A673 (cell line): Measurements from ENCODE around the gene HOXA4. TPM values are rescaled to one million over a fixed set of nuclear protein-coding genes. Genes with fewer than 3 reads are reported as not detected.

Experiments
- BruUV-seq: library from RNA; stranded (reverse); fragments of 400-500 nt; replicated peaks from 2 replicates; lab custom pipeline; 2021; lab: Mats Ljungman, UMichigan
- CTCF ChIA-PET: fragments of 300-600 bp; sonication (Branson Sonifier 250); formaldehyde crosslinking; loops from one replicate; lab custom pipeline; 2022; ENCODE audit warnings: antibody characterized with exemption; lab: Charles Lee
- POLR2A ChIA-PET: fragments of 300-600 bp; sonication (Branson Sonifier 250); formaldehyde crosslinking; loops from one replicate; lab custom pipeline; 2022; ENCODE audit warnings: antibody characterized with exemption; ENCODE audit not compliant: low non-redundant PET; lab: Charles Lee
- DNase-seq: peaks from one replicate; pipeline ENCODE4 v3.0.0-alpha.2; 2015; ENCODE audit warnings: low spot score
- H3K27ac ChIP-seq: fragments of 200-600 bp; sonication (generic); 2 replicates; pipeline ENCODE4 v1.5.1; 2016; ENCODE audit warnings: mixed run types, low read depth, mild to moderate bottlenecking, mixed read lengths, antibody characterized with exemption, low read length; ENCODE audit not compliant: poor library complexity, severe bottlenecking
- H3K27me3 ChIP-seq: fragments of 200-600 bp; sonication (generic); replicated peaks from 2 replicates; pipeline ENCODE4 v1.6.1; 2017; ENCODE audit warnings: mixed run types, low read depth, mild to moderate bottlenecking, mixed read lengths, antibody characterized with exemption, low read length; ENCODE audit not compliant: insufficient read depth, poor library complexity
- H3K36me3 ChIP-seq: fragments of 200-600 bp; sonication (generic); 2 replicates; pipeline ENCODE4 v1.6.1; 2016; ENCODE audit warnings: mixed run types, mild to moderate bottlenecking, mixed read lengths, antibody characterized with exemption, low read length; ENCODE audit not compliant: insufficient read depth, poor library complexity, severe bottlenecking
- H3K4me1 ChIP-seq: fragments of 200-600 bp; sonication (generic); 2 replicates; pipeline ENCODE4 v1.6.1; 2017; ENCODE audit warnings: mixed run types, mild to moderate bottlenecking, mixed read lengths, antibody characterized with exemption, low read length; ENCODE audit not compliant: insufficient read depth, poor library complexity, severe bottlenecking
- H3K4me3 ChIP-seq: fragments of 200-600 bp; sonication (generic); 2 replicates; pipeline ENCODE4 v1.5.1; 2016; ENCODE audit warnings: low read depth, mixed run types, mild to moderate bottlenecking, mixed read lengths, low read length; ENCODE audit not compliant: poor library complexity, severe bottlenecking
- H3K9me3 ChIP-seq: fragments of 200-600 bp; sonication (generic); 2 replicates; pipeline ENCODE4 v1.6.1; 2016; ENCODE audit warnings: mixed run types, low read depth, mild to moderate bottlenecking, mixed read lengths, antibody characterized with exemption, low read length; ENCODE audit not compliant: poor library complexity, severe bottlenecking
- EZH2 ChIP-seq: fragments of 200-600 bp; sonication (generic); IDR thresholded peaks from 2 replicates; pipeline ENCODE4 v1.6.1; 2017; ENCODE audit warnings: borderline replicate concordance, low read depth, mild to moderate bottlenecking, mixed read lengths, antibody characterized with exemption, low read length; ENCODE audit not compliant: poor library complexity, severe bottlenecking
- intact Hi-C: fragments of 100-400 bp; cut with micrococcal nuclease; formaldehyde crosslinking; loops from one replicate; pipeline ENCODE4 v1.10.0; 2022; ENCODE audit not compliant: unreplicated experiment
- total RNA-seq: library from RNA; stranded (reverse); gene quantifications from 2 replicates; pipeline ENCODE4 v1.2.3, GENCODE V29; 2021
- TF ChIP-seq, protein P1 (sequence below): fragments of 300-800, 200-600 bp; sonication (generic); conservative IDR thresholded peaks from 2 replicates; pipeline ENCODE4 v1.5.1; 2017; ENCODE audit warnings: low read depth, mild to moderate bottlenecking, antibody characterized with exemption, low read length, moderate library complexity, mixed read lengths

HOXA4 gene
- total RNA-seq, 1 experiment from 2014 or later: not detected

DNA sequence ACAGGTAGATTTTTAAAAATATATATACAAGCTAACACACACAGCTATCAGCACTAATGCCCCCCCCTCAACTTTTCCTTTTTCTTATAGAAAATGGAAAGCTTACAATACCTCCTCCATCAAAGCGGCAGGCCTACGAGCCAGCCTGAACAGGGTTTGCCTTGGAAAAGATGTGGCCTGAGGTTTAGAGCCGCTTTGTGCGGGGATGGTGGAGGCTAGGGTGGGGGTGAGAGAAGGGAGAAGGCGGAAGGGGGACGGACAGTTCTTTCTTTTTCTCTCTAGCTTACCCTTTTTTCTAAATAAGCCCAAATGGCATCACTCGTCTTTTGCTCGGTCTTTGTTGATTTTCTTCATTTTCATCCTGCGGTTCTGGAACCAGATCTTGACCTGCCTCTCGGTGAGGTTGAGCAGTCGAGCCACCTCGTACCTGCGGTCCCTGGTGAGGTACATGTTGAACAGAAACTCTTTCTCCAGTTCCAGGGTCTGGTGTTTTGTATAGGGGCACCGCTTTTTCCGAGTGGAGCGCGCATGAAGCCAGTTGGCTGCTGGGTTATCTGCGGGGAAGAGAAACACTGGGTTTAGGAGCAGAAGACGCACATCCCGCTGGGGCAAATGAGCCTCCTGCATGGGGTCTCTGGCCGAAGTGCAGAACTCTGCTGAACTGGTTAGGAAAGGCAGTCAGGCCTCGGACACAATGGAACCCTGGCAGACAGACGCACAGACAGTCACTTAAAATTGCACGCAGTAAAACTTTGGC, 32.9 kb upstream of the HOXA4 start:
- ChIA-PET POLR2A (no interaction called here), CTCF (no interaction called here)
- Histone ChIP-seq H3K4me3 (no peak overlapping the region), H3K36me3 (no peaks in the 10 kb centered on the region), H3K27me3 (peaks cover 61% of the 10 kb centered on the region), H3K9me3 (no peaks in the 10 kb centered on the region), H3K27ac (no peak overlapping the region), H3K4me1 (no peaks in the 10 kb centered on the region)
- intact Hi-C loops: loop anchor here (5.0 to 10.0 kb wide), 2 partner anchors 796 to 1269 kb away; no protein-coding TSS in a partner anchor
- no peak for TF ChIP-seq EZH2
- TF ChIP-seq, protein P1, sequence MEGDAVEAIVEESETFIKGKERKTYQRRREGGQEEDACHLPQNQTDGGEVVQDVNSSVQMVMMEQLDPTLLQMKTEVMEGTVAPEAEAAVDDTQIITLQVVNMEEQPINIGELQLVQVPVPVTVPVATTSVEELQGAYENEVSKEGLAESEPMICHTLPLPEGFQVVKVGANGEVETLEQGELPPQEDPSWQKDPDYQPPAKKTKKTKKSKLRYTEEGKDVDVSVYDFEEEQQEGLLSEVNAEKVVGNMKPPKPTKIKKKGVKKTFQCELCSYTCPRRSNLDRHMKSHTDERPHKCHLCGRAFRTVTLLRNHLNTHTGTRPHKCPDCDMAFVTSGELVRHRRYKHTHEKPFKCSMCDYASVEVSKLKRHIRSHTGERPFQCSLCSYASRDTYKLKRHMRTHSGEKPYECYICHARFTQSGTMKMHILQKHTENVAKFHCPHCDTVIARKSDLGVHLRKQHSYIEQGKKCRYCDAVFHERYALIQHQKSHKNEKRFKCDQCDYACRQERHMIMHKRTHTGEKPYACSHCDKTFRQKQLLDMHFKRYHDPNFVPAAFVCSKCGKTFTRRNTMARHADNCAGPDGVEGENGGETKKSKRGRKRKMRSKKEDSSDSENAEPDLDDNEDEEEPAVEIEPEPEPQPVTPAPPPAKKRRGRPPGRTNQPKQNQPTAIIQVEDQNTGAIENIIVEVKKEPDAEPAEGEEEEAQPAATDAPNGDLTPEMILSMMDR: no peak
- DNase-seq: no peak
- no TSS peak for BruUV-seq

DNA sequence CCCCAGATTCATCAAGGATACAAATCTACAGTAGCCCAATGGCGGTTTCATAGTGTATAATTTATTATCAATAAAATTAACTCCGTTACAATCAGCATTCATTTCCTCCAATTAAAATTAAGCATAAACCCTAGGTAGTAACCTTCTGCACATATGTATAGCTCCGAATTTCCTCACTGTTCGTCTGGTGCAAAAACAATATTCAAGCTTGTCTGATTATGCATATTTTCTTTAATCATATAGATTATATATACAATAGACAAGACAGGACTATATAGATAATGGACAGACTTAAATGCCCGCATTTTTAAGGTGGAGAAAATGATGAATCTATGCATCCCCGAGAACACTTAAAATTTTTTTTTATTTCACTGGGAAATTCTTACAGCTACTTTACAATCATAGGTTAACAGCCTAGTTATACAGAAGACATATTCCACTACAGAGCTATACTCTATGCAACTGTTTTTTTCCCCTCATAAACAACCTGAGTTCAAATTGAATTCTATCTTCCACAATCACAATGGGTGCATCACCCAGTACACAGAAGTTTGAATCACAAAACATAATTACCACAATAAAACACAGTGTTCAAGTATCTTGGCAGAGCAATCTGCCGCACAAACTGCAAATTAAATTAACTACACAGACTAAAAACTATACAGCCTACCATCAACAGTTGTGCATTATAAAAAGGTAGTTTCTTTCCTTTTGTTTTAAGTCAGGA, 32.2 kb upstream of the HOXA4 start:
- no peak for TF ChIP-seq EZH2
- TF ChIP-seq, protein P1: no peak
- intact Hi-C loops: loop anchor here (5.0 to 10.0 kb wide), 2 partner anchors 795 to 1268 kb away; no protein-coding TSS in a partner anchor
- Histone ChIP-seq H3K27ac (no peak overlapping the region), H3K4me3 (no peak overlapping the region), H3K4me1 (no peaks in the 10 kb centered on the region), H3K36me3 (no peaks in the 10 kb centered on the region), H3K9me3 (no peaks in the 10 kb centered on the region), H3K27me3 (peaks cover 61% of the 10 kb centered on the region)
- no TSS peak for BruUV-seq
- CTCF ChIA-PET: no interaction called here
- POLR2A ChIA-PET: no interaction called here
- no peak for DNase-seq

DNA sequence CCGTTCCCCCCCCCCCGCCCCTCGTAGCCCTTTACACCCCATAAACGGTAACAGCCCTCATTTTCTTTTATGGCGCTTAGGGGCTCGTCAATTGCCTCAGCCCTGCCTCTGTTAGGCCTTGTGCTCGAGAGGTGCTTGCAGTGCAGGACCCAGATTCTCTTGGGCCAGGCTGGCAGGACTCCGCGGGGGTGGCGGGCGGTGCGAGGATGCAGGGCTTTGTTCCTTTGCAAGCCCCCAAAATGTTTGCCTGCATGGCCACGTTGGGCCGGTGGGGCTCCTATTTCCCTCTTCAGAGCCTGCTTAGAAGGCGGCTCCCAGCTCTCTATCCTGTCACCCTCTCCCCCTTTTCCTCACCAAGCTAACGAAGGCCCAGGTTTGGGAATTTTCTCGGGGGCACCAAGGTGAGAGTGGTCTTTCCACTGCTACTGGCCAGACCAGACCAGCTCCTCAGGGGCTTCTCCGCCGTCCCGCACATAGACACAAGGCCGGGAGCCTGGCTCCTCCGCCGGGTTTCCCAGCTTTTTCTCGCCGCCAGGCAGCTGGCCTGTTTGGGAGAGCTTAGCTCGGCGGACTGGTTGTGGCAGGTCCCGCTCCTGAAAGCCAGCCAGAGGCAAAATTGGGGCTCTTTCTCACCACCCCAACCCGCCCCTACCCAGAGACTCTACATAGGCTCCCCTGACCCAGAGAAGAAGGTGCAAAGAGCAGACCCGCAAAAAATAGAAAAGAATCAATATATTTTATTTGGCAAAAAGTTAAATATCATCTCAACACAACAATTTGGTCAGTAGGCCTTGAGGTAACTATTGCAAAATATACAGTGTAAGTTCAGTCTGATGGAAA, 31.4 kb upstream of the HOXA4 start:
- intact Hi-C loops: loop anchor here (2.0 to 10.0 kb wide), 3 partner anchors 479 to 1267 kb away; no protein-coding TSS in a partner anchor
- no TSS peak for BruUV-seq
- CTCF ChIA-PET: interaction anchor here (0.6 to 1.7 kb wide), 7 partner anchors 48 to 793 kb away, joined by 3 to 14 read pairs (median 6); no protein-coding TSS in a partner anchor
- Histone ChIP-seq H3K4me3 (no peak overlapping the region), H3K36me3 (no peaks in the 10 kb centered on the region), H3K9me3 (no peaks in the 10 kb centered on the region), H3K27me3 (peaks cover 61% of the 10 kb centered on the region), H3K27ac (no peak overlapping the region), H3K4me1 (no peaks in the 10 kb centered on the region)
- no peak for TF ChIP-seq EZH2
- TF ChIP-seq, protein P1: no peak
- DNase-seq: no peak
- POLR2A ChIA-PET: no interaction called here
